ENCODE measurements around the gene RAB36.

Gene RAB36, protein sequence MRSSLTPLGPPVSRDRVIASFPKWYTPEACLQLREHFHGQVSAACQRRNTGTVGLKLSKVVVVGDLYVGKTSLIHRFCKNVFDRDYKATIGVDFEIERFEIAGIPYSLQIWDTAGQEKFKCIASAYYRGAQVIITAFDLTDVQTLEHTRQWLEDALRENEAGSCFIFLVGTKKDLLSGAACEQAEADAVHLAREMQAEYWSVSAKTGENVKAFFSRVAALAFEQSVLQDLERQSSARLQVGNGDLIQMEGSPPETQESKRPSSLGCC

DNA sequence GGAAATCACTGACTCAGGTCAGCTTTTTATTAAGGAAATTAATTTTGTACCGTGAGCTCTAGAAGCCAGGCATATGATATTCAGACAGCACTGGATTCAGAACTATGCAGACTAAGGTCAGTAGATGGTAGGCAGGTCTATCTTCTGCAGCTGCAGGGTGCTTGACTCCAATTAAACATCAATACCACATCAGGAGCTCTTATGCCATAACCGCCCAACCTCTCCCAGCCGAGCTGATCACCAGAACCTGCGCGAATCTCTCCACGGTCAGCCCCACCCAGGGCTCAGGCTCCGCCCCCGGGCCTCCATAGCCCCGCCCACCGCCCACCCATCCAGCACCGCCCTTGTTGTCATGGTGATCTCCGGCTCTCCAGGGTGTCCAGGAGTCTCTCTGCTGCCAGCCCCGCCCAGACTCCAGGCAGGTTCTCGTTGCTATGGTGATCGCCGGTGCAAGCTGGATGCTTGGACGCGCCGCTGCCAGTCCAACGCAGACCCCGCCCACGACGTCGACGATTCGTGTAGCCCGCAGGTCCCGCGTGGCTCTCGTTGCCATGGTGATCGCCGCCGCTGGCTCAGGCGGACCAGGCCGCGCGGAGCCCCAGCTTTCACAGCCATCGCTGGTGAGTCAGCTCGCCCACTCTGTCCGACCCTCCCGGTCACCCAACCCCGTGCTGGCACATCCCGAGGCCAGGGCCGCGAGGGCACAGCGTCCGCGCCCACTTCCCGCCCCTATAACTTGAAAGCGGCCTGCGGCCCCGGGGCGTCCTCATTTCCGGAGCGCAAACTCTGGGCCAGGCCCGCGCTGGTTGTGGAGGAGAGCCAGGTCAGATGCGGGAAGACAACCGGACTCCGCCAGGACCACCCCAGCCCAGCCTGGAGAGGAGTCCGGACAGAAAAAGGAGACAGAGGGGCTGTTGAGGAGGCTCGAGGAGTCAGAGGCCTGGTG, at the start of gene RAB36:
Gene RAB36, plus strand, starts transcription at position 546 of the 946 bp plus-strand sequence. CDS start 1,140 bp downstream, outside the sequence.
- TF ChIP-seq, protein P1, sequence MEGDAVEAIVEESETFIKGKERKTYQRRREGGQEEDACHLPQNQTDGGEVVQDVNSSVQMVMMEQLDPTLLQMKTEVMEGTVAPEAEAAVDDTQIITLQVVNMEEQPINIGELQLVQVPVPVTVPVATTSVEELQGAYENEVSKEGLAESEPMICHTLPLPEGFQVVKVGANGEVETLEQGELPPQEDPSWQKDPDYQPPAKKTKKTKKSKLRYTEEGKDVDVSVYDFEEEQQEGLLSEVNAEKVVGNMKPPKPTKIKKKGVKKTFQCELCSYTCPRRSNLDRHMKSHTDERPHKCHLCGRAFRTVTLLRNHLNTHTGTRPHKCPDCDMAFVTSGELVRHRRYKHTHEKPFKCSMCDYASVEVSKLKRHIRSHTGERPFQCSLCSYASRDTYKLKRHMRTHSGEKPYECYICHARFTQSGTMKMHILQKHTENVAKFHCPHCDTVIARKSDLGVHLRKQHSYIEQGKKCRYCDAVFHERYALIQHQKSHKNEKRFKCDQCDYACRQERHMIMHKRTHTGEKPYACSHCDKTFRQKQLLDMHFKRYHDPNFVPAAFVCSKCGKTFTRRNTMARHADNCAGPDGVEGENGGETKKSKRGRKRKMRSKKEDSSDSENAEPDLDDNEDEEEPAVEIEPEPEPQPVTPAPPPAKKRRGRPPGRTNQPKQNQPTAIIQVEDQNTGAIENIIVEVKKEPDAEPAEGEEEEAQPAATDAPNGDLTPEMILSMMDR (IDR thresholded peaks at IDR 0.05; ENCODE audit: control insufficient read depth, extremely low read depth, insufficient read depth) = no peak
- H3K4me3 ChIP-seq (ENCODE audit: low read depth, low read length) = peak within 1 kb of the TSS; percentile 60
- DNase-seq (ENCODE audit: low read depth) = peak; percentile 98

GRCh38 chr22:23095733-23096342, 49.4 kb upstream of the RAB36 start:
- TF ChIP-seq, protein P1 (IDR thresholded peaks at IDR 0.05; ENCODE audit: control insufficient read depth, extremely low read depth, insufficient read depth) = no peak
- H3K4me3 ChIP-seq (ENCODE audit: low read depth, low read length) = no peak overlapping the region
- DNase-seq (ENCODE audit: low read depth) = no peak

- TF ChIP-seq, protein P1 (IDR thresholded peaks at IDR 0.05; ENCODE audit: control insufficient read depth, extremely low read depth, insufficient read depth) = no peak
- H3K4me3 ChIP-seq (ENCODE audit: low read depth, low read length) = no peak overlapping the region
- DNase-seq (ENCODE audit: low read depth) = no peak
Observed at GRCh38 chr22:23097412-23098229, 47.7 kb upstream of the RAB36 start.

GRCh38 chr22:23098230-23098705, 47.0 kb upstream of the RAB36 start:
- no peak for DNase-seq (ENCODE audit: low read depth)

GRCh38 chr22:23098718-23099530, 46.4 kb upstream of the RAB36 start:
- TF ChIP-seq, protein P1 (IDR thresholded peaks at IDR 0.05; ENCODE audit: control insufficient read depth, extremely low read depth, insufficient read depth) = no peak
- DNase-seq (ENCODE audit: low read depth) = peak; percentile 58
- H3K4me3 ChIP-seq (ENCODE audit: low read depth, low read length) = no peak overlapping the region

More at GRCh38 chr22:23098230-23098705, 47.0 kb upstream of the RAB36 start:
- no peak overlapping the region for H3K4me3 ChIP-seq (ENCODE audit: low read depth, low read length)
- TF ChIP-seq, protein P1 (IDR thresholded peaks at IDR 0.05; ENCODE audit: control insufficient read depth, extremely low read depth, insufficient read depth) = no peak
